ENCODE measurements around the gene DPEP2.
"Not testable (repeated sequence)": the region's sequence is repeated elsewhere in the genome, so short reads cannot be mapped to it uniquely, and the experiment has no call there.

- not testable (repeated sequence) for TF ChIP-seq RCOR1 (IDR thresholded peaks at IDR 0.05; ENCODE audit: insufficient replicate concordance, low read length); POLR2A (IDR thresholded peaks at IDR 0.05; ENCODE audit: low read depth, low read length); CTCF (conservative IDR thresholded peaks at IDR 0.05; ENCODE audit: low read depth, low read length); RFX5 (IDR thresholded peaks at IDR 0.05; ENCODE audit: low read depth, low read length); MAFK (IDR thresholded peaks at IDR 0.05; ENCODE audit: low read depth, low read length); MXI1 (IDR thresholded peaks at IDR 0.05; ENCODE audit: borderline replicate concordance, low read depth, low read length); USF2 (IDR thresholded peaks at IDR 0.05; ENCODE audit: low read depth, low read length); SMC3 (IDR thresholded peaks at IDR 0.05; ENCODE audit: low read depth, low read length); CHD1 (IDR thresholded peaks at IDR 0.05; ENCODE audit: low read depth, low read length)
- TF ChIP-seq, protein P1, sequence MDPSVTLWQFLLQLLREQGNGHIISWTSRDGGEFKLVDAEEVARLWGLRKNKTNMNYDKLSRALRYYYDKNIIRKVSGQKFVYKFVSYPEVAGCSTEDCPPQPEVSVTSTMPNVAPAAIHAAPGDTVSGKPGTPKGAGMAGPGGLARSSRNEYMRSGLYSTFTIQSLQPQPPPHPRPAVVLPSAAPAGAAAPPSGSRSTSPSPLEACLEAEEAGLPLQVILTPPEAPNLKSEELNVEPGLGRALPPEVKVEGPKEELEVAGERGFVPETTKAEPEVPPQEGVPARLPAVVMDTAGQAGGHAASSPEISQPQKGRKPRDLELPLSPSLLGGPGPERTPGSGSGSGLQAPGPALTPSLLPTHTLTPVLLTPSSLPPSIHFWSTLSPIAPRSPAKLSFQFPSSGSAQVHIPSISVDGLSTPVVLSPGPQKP (IDR thresholded peaks at IDR 0.05; ENCODE audit: borderline replicate concordance, low read depth, low read length) = not testable (repeated sequence)
These were observed at the start of gene DPEP2 for GRCh38 chr16:67998779-67999688.

Data from IMR-90 (cell line).